Muscle of leg (tissue), 16 donors: ENCODE data around the gene MYRIP. TPM values are rescaled to one million over a fixed set of nuclear protein-coding genes. Genes with fewer than 3 reads are reported as not detected.
A peak's percentile ranks its signal among the peaks of the same experiment; 100 is the strongest.
"Not testable (repeated sequence)": the region's sequence is repeated elsewhere in the genome, so short reads cannot be mapped to it uniquely, and the experiment has no call there.

Experiments used
- DNase-seq: peaks from one replicate; pipeline ENCODE4 v3.0.0; 2013
- H3K27ac ChIP-seq: one replicate; pipeline ENCODE4 v1.5.1; 2013; ENCODE audit warnings: mild to moderate bottlenecking, low read length, control low read depth
- H3K27me3 ChIP-seq: one replicate; pipeline ENCODE4 v1.6.1; 2013; ENCODE audit warnings: low read length; ENCODE audit not compliant: control insufficient read depth, insufficient read depth
- H3K36me3 ChIP-seq: one replicate; pipeline ENCODE4 v1.6.1; 2013; ENCODE audit warnings: low read length; ENCODE audit not compliant: control insufficient read depth, insufficient read depth
- H3K4me1 ChIP-seq: one replicate; pipeline ENCODE4 v1.6.1; 2013; ENCODE audit warnings: low read length; ENCODE audit not compliant: control insufficient read depth, insufficient read depth
- H3K4me3 ChIP-seq: one replicate; pipeline ENCODE4 v1.5.1; 2013; ENCODE audit warnings: low read length, control low read depth
- H3K9me3 ChIP-seq: replicated peaks from 2 replicates; pipeline ENCODE4 v1.6.1; 2013; ENCODE audit warnings: low read depth, low read length; ENCODE audit not compliant: control insufficient read depth
- WGBS: methylation state at CpG from one replicate; pipeline ENCODE4 v1.1.5; 2013; ENCODE audit warnings: missing lambda C conversion rate; ENCODE audit not compliant: insufficient coverage; 5-methylcytosine and 5-hydroxymethylcytosine counted together
- long read RNA-seq, 11 donors: transcript quantifications; one replicate each; lab custom pipeline, GENCODE V29; 2026
- polyA plus RNA-seq, 8 donors: library from polyadenylated mRNA; unstranded; fragments of 120-200 nt; gene quantifications; one replicate each; pipeline versions ENCODE4 v1.2.1 to v1.2.3, GENCODE V29; 2013; ENCODE audit warnings: inconsistent platforms in 1 of 8, low replicate concordance in 1 of 8; ENCODE audit not compliant: insufficient read length in 8 of 8, insufficient read depth in 1 of 8
- total RNA-seq: library from RNA; stranded (reverse); fragments of 120-200 nt; gene quantifications from one replicate; pipeline ENCODE4 v1.2.4, GENCODE V29; 2013

Gene MYRIP
- 1.3 TPM for total RNA-seq
- polyA plus RNA-seq: 1 to 10 TPM in 2 of 8 donors, under 1 TPM in 6; 0.43 to 1.2 (median 0.71) TPM
- long read RNA-seq, donor 1: 0 reads
- long read RNA-seq, donor 2: 0 reads
- long read RNA-seq, donor 3: 0 reads
- long read RNA-seq, donor 4: 0 reads
- long read RNA-seq, donor 5: 0 reads
- long read RNA-seq, donor 6: 0 reads
- long read RNA-seq, donor 7: 0 reads
- long read RNA-seq, donor 8: 0 reads
- long read RNA-seq, donor 9: 0 reads
- long read RNA-seq, donor 10: 0 reads
- long read RNA-seq, donor 11: 0 reads

GRCh38 chr3:39809181-39809994 lies at the start of gene MYRIP:
TSS of gene MYRIP (plus strand) at chr3:39809609. CDS start at chr3:39900817, 91,208 bp downstream.
- Histone ChIP-seq H3K27ac (no peak within 1 kb of the TSS), H3K36me3 (no peaks in the 10 kb centered on the region), H3K4me3 (peak within 1 kb of the TSS; percentile 41), H3K9me3 (no peaks in the 10 kb centered on the region), H3K27me3 (peaks cover 45% of the 10 kb centered on the region), H3K4me1 (peaks cover 17% of the 10 kb centered on the region)
- WGBS: under 1% methylated on average over 89 of the region's 103 CpGs
- DNase-seq: peak; percentile 68

GRCh38 chr3:39760325-39760724 lies 49.1 kb upstream of the MYRIP start:
- WGBS: no CpG with 5 or more reads among the region's 1 CpG
- Histone ChIP-seq H3K4me1 (no peaks in the 10 kb centered on the region), H3K9me3 (no peaks in the 10 kb centered on the region), H3K27ac (no peak overlapping the region), H3K27me3 (no peaks in the 10 kb centered on the region), H3K36me3 (no peaks in the 10 kb centered on the region), H3K4me3 (no peak overlapping the region)
- no peak for DNase-seq

GRCh38 chr3:39762537-39763070 lies 46.8 kb upstream of the MYRIP start:
- H3K9me3 ChIP-seq: no peaks in the 10 kb centered on the region
- no peak overlapping the region for H3K4me3 ChIP-seq
- WGBS: 50% methylated on average over 1 of the region's 1 CpG
- no peak for DNase-seq
- H3K27me3 ChIP-seq: no peaks in the 10 kb centered on the region
- H3K4me1 ChIP-seq: no peaks in the 10 kb centered on the region
- H3K27ac ChIP-seq: no peak overlapping the region
- no peaks in the 10 kb centered on the region for H3K36me3 ChIP-seq

DNA sequence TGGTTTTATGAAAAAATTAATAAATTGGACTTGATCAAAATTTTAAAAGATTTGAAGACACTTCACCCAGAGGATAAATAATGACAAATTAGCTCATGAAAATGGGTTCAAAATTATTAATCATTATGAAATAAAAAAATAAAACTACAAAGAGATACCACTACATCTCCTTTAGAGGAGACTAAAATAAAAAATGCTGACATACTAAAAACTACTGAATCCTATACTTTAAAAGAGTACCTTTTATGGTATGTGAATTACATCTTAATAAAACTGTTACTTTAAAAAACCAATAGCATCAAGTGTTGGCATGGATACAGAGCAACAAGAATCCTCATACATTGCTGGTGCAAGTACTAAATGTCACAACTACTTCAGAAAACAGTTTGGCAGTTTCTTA lies 46.0 kb upstream of the MYRIP start:
- Histone ChIP-seq H3K27me3 (no peaks in the 10 kb centered on the region), H3K4me3 (no peak overlapping the region), H3K9me3 (no peaks in the 10 kb centered on the region), H3K4me1 (no peaks in the 10 kb centered on the region), H3K27ac (no peak overlapping the region), H3K36me3 (no peaks in the 10 kb centered on the region)
- DNase-seq: no peak

- Histone ChIP-seq H3K9me3 (no peaks in the 10 kb centered on the region), H3K4me3 (no peak overlapping the region), H3K4me1 (no peaks in the 10 kb centered on the region), H3K27ac (no peak overlapping the region), H3K27me3 (no peaks in the 10 kb centered on the region), H3K36me3 (no peaks in the 10 kb centered on the region)
- DNase-seq: no peak
These were observed 43.8 kb upstream of the MYRIP start for GRCh38 chr3:39765575-39765974.

GRCh38 chr3:39766433-39766832 lies 43.0 kb upstream of the MYRIP start:
- WGBS: 40% methylated on average over 1 of the region's 1 CpG
- no peaks in the 10 kb centered on the region for H3K36me3 ChIP-seq
- no peak overlapping the region for H3K27ac ChIP-seq
- H3K27me3 ChIP-seq: no peaks in the 10 kb centered on the region
- H3K4me1 ChIP-seq: no peaks in the 10 kb centered on the region
- H3K9me3 ChIP-seq: no peaks in the 10 kb centered on the region
- H3K4me3 ChIP-seq: no peak overlapping the region
- DNase-seq: no peak

GRCh38 chr3:39766909-39767308 lies 42.5 kb upstream of the MYRIP start:
- not testable (repeated sequence) for H3K27me3 ChIP-seq, H3K36me3 ChIP-seq, H3K9me3 ChIP-seq, H3K4me3 ChIP-seq, H3K27ac ChIP-seq, H3K4me1 ChIP-seq, DNase-seq

- H3K36me3 ChIP-seq, H3K27me3 ChIP-seq, DNase-seq, H3K4me3 ChIP-seq, H3K9me3 ChIP-seq, H3K27ac ChIP-seq, H3K4me1 ChIP-seq: not testable (repeated sequence)
- no CpG with 5 or more reads among the region's 5 CpGs for WGBS
These were observed 31.2 kb upstream of the MYRIP start for GRCh38 chr3:39778168-39778567.

DNA sequence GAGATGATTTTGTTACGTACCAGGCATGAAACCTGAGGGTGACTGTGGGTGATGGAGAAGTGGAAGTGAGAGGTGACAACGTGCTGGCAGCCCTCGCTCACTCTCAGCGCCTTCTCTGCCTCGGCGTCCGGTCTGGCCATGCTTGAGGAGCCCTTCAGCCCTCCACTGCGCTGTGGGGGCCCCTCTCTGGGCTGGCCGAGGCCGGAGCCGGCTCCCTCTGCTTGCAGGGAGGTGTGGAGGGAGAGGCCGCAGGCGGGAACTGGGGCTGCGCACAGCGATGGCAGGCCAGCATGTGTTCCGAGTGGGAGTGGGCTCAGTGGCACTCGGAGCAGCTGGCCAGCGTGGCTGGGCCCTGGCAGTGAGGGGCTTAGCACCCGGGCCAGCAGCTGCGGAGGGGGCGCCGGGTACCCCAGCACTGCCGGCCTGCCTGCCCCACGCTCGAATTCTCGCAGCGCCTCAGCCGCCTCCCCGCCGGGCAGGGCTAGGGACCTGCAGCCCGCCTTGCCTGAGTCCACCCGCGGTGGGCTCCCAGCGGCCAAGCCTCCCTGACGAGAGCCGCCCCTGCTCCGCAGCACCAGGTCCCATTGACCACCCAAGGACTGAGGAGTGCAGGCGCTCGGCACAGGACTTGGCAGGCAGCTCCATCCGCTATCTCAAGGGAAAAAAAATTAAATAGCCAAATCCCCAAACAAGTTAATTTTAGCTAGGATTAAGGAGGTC lies 29.7 kb upstream of the MYRIP start:
- no peak for DNase-seq
- Histone ChIP-seq H3K9me3 (no peaks in the 10 kb centered on the region), H3K4me3 (no peak overlapping the region), H3K27ac (no peak overlapping the region), H3K4me1 (no peaks in the 10 kb centered on the region), H3K36me3 (no peaks in the 10 kb centered on the region), H3K27me3 (no peaks in the 10 kb centered on the region)
- WGBS: 95% methylated on average over 36 of the region's 40 CpGs

GRCh38 chr3:39780352-39780751 lies 29.1 kb upstream of the MYRIP start:
- Histone ChIP-seq H3K4me1 (no peaks in the 10 kb centered on the region), H3K27me3 (no peaks in the 10 kb centered on the region), H3K36me3 (no peaks in the 10 kb centered on the region), H3K9me3 (no peaks in the 10 kb centered on the region), H3K4me3 (no peak overlapping the region), H3K27ac (no peak overlapping the region)
- WGBS: 89% methylated on average over 3 of the region's 4 CpGs
- no peak for DNase-seq
